PC-9 (cell line): Measurements from ENCODE around the gene CFAP61. TPM values are rescaled to one million over a fixed set of nuclear protein-coding genes. Genes with fewer than 3 reads are reported as not detected.

ENCODE experiments used
- BruUV-seq: library from RNA; stranded (reverse); fragments of 400-500 nt; replicated peaks from 2 replicates; lab custom pipeline; 2021; lab: Mats Ljungman, UMichigan
- CTCF ChIA-PET: fragments of 300-600 bp; sonication (Branson Sonifier 250); formaldehyde crosslinking; loops from one replicate; lab custom pipeline; 2022; ENCODE audit warnings: antibody characterized with exemption; lab: Charles Lee
- POLR2A ChIA-PET: fragments of 300-600 bp; sonication (Branson Sonifier 250); formaldehyde crosslinking; loops from one replicate; lab custom pipeline; 2022; ENCODE audit warnings: antibody characterized with exemption; ENCODE audit not compliant: unreplicated experiment; lab: Charles Lee
- DNase-seq, 2 experiments: peaks; one replicate each; pipeline versions ENCODE4 v3.0.0 to v3.0.0-alpha.2; 2015 to 2022; ENCODE audit warnings: mixed read lengths in 1 of 2
- H2AFZ ChIP-seq: fragments of 200-600 bp; sonication (generic); 2 replicates; pipeline ENCODE4 v1.8.1; 2017; ENCODE audit warnings: antibody characterized with exemption
- H3F3A ChIP-seq: fragments of 200-600 bp; sonication (generic); 2 replicates; pipeline ENCODE4 v1.8.1; 2017; ENCODE audit warnings: antibody characterized with exemption, mild to moderate bottlenecking, low read depth; ENCODE audit not compliant: insufficient read depth
- H3K27ac ChIP-seq: fragments of 200-600 bp; sonication (generic); 2 replicates; pipeline ENCODE4 v1.6.1; 2016; ENCODE audit warnings: mixed run types
- H3K27me3 ChIP-seq: fragments of 200-600 bp; sonication (generic); 2 replicates; pipeline ENCODE4 v1.6.1; 2016; ENCODE audit warnings: low read depth, mixed run types; ENCODE audit not compliant: insufficient read depth
- H3K36me3 ChIP-seq: fragments of 200-600 bp; sonication (generic); 2 replicates; pipeline ENCODE4 v1.6.1; 2016; ENCODE audit warnings: low read depth, mixed run types
- H3K4me1 ChIP-seq: fragments of 200-600 bp; sonication (generic); replicated peaks from 2 replicates; pipeline ENCODE4 v1.6.1; 2016; ENCODE audit warnings: mixed run types; ENCODE audit not compliant: insufficient read depth
- H3K4me2 ChIP-seq: fragments of 200-600 bp; sonication (generic); 2 replicates; pipeline ENCODE4 v1.6.1; 2017; ENCODE audit warnings: mixed run types
- H3K4me3 ChIP-seq: fragments of 200-600 bp; sonication (generic); 2 replicates; pipeline ENCODE4 v1.6.1; 2016; ENCODE audit warnings: mixed run types
- H3K79me2 ChIP-seq: fragments of 200-600 bp; sonication (generic); 2 replicates; pipeline ENCODE4 v1.6.1; 2017; ENCODE audit warnings: low read depth, mixed run types
- H3K9me2 ChIP-seq: fragments of 200-600 bp; sonication (generic); 2 replicates; pipeline ENCODE4 v1.8.1; 2017; ENCODE audit warnings: mild to moderate bottlenecking; ENCODE audit not compliant: insufficient read depth
- H3K9me3 ChIP-seq: fragments of 200-600 bp; sonication (generic); 2 replicates; pipeline ENCODE4 v1.8.1; 2016; ENCODE audit warnings: low read depth; ENCODE audit not compliant: insufficient read depth
- H4K20me1 ChIP-seq: fragments of 200-600 bp; sonication (generic); 2 replicates; pipeline ENCODE4 v1.8.1; 2017; ENCODE audit not compliant: insufficient read depth
- CTCF ChIP-seq: fragments of 200-600 bp; sonication (generic); conservative IDR thresholded peaks from 2 replicates; pipeline ENCODE4 v1.6.1; 2017; ENCODE audit warnings: mixed run types, antibody characterized with exemption, mild to moderate bottlenecking, moderate library complexity
- EZH2 ChIP-seq: fragments of 200-600 bp; sonication (generic); IDR thresholded peaks from 2 replicates; pipeline ENCODE4 v1.8.0; 2017; ENCODE audit warnings: antibody characterized with exemption, low read depth
- intact Hi-C: fragments of 100-400 bp; cut with micrococcal nuclease; formaldehyde crosslinking; loops from one replicate; pipeline ENCODE4 v1.10.0; 2022; ENCODE audit not compliant: unreplicated experiment
- total RNA-seq: library from RNA; stranded (reverse); gene quantifications from 2 replicates; pipeline ENCODE4 v1.2.3, GENCODE V29; 2021

Gene CFAP61
- total RNA-seq, 1 experiment from 2014 or later: 2.6 TPM

GRCh38 chr20:20196610-20197009, 144.3 kb downstream of the CFAP61 start:
- Histone ChIP-seq H3K9me3 (no peaks in the 10 kb centered on the region), H3K4me2 (no peak overlapping the region), H3K27ac (no peak overlapping the region), H3K27me3 (peaks cover 74% of the 10 kb centered on the region), H3K4me1 (no peaks in the 10 kb centered on the region), H2AFZ (no peak overlapping the region), H3F3A (no peaks in the 10 kb centered on the region), H3K4me3 (no peak overlapping the region), H3K79me2 (no peaks in the 10 kb centered on the region), H3K9me2 (no peaks in the 10 kb centered on the region), H3K36me3 (no peaks in the 10 kb centered on the region), H4K20me1 (no peaks in the 10 kb centered on the region)
- ChIA-PET POLR2A (no interaction called here), CTCF (no interaction called here)
- DNase-seq: no peak
- no TSS peak for BruUV-seq
- intact Hi-C loops: no loop called here
- TF ChIP-seq EZH2: no peak
- no peak for TF ChIP-seq CTCF

GRCh38 chr20:20198011-20198410, 145.7 kb downstream of the CFAP61 start:
- Histone ChIP-seq H3K27ac (no peak overlapping the region), H3K4me2 (no peak overlapping the region), H3K9me2 (no peaks in the 10 kb centered on the region), H3K27me3 (peaks cover 74% of the 10 kb centered on the region), H3K4me3 (no peak overlapping the region), H3K4me1 (no peaks in the 10 kb centered on the region), H3K36me3 (no peaks in the 10 kb centered on the region), H3K9me3 (no peaks in the 10 kb centered on the region), H4K20me1 (no peaks in the 10 kb centered on the region), H3F3A (no peaks in the 10 kb centered on the region), H3K79me2 (no peaks in the 10 kb centered on the region), H2AFZ (no peak overlapping the region)
- no TSS peak for BruUV-seq
- ChIA-PET CTCF (no interaction called here), POLR2A (no interaction called here)
- no peak for DNase-seq
- TF ChIP-seq EZH2: no peak
- no peak for TF ChIP-seq CTCF
- intact Hi-C loops: no loop called here

GRCh38 chr20:20199361-20200160, 147.2 kb downstream of the CFAP61 start:
- H3K27ac ChIP-seq: no peak overlapping the region
- peaks cover 71% of the 10 kb centered on the region for H3K27me3 ChIP-seq
- no peaks in the 10 kb centered on the region for H3F3A ChIP-seq
- intact Hi-C loops: no loop called here
- H3K4me1 ChIP-seq: no peaks in the 10 kb centered on the region
- ChIA-PET CTCF (no interaction called here), POLR2A (interaction anchor here (0.7 kb wide), 1 partner anchor 47 kb away, joined by 3 read pairs; no protein-coding TSS in a partner anchor)
- H3K4me3 ChIP-seq: no peak overlapping the region
- no peak for DNase-seq
- H3K79me2 ChIP-seq: no peaks in the 10 kb centered on the region
- no peaks in the 10 kb centered on the region for H4K20me1 ChIP-seq
- H3K4me2 ChIP-seq: no peak overlapping the region
- no peak for TF ChIP-seq EZH2
- TF ChIP-seq CTCF: no peak
- H3K9me3 ChIP-seq: no peaks in the 10 kb centered on the region
- no peaks in the 10 kb centered on the region for H3K9me2 ChIP-seq
- H2AFZ ChIP-seq: no peak overlapping the region
- no TSS peak for BruUV-seq
- no peaks in the 10 kb centered on the region for H3K36me3 ChIP-seq
